ENCODE data around the gene LYRM4. TPM values are rescaled to one million over a fixed set of nuclear protein-coding genes. Genes with fewer than 3 reads are reported as not detected.

LYRM4 gene
- polyA plus RNA-seq, 2 of the 4 experiments (the other 2 are of a cell fraction) = 25.6 to 43.3 TPM

DNA sequence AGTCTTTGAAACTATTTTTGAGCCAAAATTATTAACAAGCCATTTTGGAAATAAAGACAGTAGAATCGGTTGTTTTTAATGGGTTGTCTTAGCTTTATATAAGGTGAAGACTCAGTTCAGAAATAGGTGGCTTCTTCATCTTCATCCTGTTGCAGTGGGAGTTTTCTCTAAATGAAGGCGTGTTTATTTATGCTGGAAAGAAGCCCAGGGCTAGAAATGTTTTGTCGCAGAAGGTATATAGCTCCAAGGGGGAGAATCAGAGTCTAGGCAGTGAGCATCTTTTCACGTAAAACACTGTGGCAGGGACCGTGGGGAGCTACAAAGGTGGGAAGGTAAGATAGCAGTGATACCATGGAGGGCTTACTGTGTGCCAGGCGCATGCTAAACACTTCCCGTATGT, 34.9 kb upstream of the LYRM4 start:
- H3K9me3 ChIP-seq = no peaks in the 10 kb centered on the region
- 86% methylated on average over 7 of the region's 7 CpGs for WGBS (ENCODE audit: missing lambda C conversion rate)
- ChIA-PET CTCF (interaction anchor here (1.5 kb wide), 1 partner anchor 152 kb away, joined by 5 read pairs; no protein-coding TSS in a partner anchor), POLR2A (no interaction called here)
- H3K27ac ChIP-seq = no peak overlapping the region
- FAIRE-seq (no peak), DNase-seq (ENCODE audit: low read depth in 1 of 2, low spot score in 1 of 2) (no peak), ATAC-seq (no peak)
- H3K4me3 ChIP-seq = no peak overlapping the region
- TF ChIP-seq, protein P1, sequence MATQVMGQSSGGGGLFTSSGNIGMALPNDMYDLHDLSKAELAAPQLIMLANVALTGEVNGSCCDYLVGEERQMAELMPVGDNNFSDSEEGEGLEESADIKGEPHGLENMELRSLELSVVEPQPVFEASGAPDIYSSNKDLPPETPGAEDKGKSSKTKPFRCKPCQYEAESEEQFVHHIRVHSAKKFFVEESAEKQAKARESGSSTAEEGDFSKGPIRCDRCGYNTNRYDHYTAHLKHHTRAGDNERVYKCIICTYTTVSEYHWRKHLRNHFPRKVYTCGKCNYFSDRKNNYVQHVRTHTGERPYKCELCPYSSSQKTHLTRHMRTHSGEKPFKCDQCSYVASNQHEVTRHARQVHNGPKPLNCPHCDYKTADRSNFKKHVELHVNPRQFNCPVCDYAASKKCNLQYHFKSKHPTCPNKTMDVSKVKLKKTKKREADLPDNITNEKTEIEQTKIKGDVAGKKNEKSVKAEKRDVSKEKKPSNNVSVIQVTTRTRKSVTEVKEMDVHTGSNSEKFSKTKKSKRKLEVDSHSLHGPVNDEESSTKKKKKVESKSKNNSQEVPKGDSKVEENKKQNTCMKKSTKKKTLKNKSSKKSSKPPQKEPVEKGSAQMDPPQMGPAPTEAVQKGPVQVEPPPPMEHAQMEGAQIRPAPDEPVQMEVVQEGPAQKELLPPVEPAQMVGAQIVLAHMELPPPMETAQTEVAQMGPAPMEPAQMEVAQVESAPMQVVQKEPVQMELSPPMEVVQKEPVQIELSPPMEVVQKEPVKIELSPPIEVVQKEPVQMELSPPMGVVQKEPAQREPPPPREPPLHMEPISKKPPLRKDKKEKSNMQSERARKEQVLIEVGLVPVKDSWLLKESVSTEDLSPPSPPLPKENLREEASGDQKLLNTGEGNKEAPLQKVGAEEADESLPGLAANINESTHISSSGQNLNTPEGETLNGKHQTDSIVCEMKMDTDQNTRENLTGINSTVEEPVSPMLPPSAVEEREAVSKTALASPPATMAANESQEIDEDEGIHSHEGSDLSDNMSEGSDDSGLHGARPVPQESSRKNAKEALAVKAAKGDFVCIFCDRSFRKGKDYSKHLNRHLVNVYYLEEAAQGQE (IDR thresholded peaks at IDR 0.05) = no peak
- H3K4me1 ChIP-seq = peaks cover 7% of the 10 kb centered on the region; the same call in 2 of the 3 replicates
- no peak overlapping the region for H3K4me2 ChIP-seq

DNA sequence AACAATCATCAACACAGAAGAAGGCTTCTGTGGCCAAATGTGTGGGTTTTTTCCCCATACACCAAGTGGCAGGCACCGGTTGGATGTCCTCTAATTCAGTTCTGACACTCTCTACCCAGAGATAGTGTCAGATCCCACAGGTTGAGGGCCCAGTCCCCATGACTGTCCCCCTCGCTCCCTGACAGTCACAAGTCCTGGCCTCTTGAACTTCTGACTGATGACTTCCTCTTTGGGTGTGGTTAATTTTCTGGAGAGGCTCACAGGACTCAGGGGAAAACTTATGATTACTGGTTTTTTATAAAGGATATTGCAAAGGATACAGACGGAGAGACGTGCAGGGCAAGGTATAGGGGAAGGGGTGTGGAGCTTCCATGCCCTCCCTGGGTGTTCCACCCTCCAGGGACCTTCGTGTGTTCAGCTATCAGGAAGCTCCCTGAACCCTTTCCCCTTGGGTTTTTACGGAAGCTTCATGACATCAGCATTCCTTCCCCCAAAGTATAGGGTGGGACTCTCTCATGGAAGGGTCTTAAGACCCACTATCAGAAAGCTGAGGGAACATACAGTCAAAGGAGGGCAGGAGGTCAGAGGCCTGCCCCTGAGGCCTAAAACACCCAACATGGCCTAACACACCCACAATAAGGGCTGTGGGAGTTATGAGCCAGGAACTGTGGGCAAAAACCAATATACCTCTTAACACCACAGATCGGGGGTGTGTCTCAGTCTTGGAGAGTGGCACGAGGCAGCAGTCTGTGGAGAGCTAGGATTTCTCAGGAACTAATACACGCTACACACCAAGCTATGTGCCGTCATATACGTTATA, 33.9 kb upstream of the LYRM4 start:
- no peak for ATAC-seq
- CTCF ChIA-PET = interaction anchor here (1.5 kb wide), 1 partner anchor 151 kb away, joined by 5 read pairs; no protein-coding TSS in a partner anchor
- DNase-seq (ENCODE audit: low read depth in 1 of 2, low spot score in 1 of 2) = no peak
- Histone ChIP-seq H3K4me1 (no peaks in the 10 kb centered on the region), H3K27ac (no peak overlapping the region), H3K4me2 (no peak overlapping the region), H3K4me3 (no peak overlapping the region), H3K9me3 (no peaks in the 10 kb centered on the region)
- TF ChIP-seq NFE2L2 (conservative IDR thresholded peaks at IDR 0.05; ENCODE audit: low read length) (no peak), ZFP36 (IDR thresholded peaks at IDR 0.05; ENCODE audit: borderline replicate concordance, partially characterized antibody) (no peak), RNF2 (IDR thresholded peaks at IDR 0.05; ENCODE audit: borderline replicate concordance, low read depth) (no peak), JUNB (IDR thresholded peaks at IDR 0.05) (no peak), ZNF302 (CRISPR knock-in tag; IDR thresholded peaks at IDR 0.05) (no peak), CHD4 (IDR thresholded peaks at IDR 0.05; ENCODE audit: borderline replicate concordance) (no peak), ZC3H11A (IDR thresholded peaks at IDR 0.05) (no peak), SMC3 (IDR thresholded peaks at IDR 0.05) (no peak), TP53 (CRISPR knock-in tag; IDR thresholded peaks at IDR 0.05) (no peak), RAD21 (conservative IDR thresholded peaks at IDR 0.05 in 1 of 2, IDR thresholded peaks at IDR 0.05 in 1 of 2) (no peak), FOSL2 (IDR thresholded peaks at IDR 0.05) (no peak), FOSL2 (CRISPR knock-in tag; IDR thresholded peaks at IDR 0.05) (no peak), EHMT2 (IDR thresholded peaks at IDR 0.05; ENCODE audit: low read depth) (no peak), HOXB5 (CRISPR knock-in tag; IDR thresholded peaks at IDR 0.05) (no peak), HOXA7 (CRISPR knock-in tag; IDR thresholded peaks at IDR 0.05) (no peak), RARB (CRISPR knock-in tag; IDR thresholded peaks at IDR 0.05) (no peak), MAZ (IDR thresholded peaks at IDR 0.05; ENCODE audit: borderline replicate concordance, low read depth, low read length) (no peak)
- TF ChIP-seq, protein P2, sequence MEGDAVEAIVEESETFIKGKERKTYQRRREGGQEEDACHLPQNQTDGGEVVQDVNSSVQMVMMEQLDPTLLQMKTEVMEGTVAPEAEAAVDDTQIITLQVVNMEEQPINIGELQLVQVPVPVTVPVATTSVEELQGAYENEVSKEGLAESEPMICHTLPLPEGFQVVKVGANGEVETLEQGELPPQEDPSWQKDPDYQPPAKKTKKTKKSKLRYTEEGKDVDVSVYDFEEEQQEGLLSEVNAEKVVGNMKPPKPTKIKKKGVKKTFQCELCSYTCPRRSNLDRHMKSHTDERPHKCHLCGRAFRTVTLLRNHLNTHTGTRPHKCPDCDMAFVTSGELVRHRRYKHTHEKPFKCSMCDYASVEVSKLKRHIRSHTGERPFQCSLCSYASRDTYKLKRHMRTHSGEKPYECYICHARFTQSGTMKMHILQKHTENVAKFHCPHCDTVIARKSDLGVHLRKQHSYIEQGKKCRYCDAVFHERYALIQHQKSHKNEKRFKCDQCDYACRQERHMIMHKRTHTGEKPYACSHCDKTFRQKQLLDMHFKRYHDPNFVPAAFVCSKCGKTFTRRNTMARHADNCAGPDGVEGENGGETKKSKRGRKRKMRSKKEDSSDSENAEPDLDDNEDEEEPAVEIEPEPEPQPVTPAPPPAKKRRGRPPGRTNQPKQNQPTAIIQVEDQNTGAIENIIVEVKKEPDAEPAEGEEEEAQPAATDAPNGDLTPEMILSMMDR (IDR thresholded peaks at IDR 0.05) = no peak
- TF ChIP-seq, protein P3, sequence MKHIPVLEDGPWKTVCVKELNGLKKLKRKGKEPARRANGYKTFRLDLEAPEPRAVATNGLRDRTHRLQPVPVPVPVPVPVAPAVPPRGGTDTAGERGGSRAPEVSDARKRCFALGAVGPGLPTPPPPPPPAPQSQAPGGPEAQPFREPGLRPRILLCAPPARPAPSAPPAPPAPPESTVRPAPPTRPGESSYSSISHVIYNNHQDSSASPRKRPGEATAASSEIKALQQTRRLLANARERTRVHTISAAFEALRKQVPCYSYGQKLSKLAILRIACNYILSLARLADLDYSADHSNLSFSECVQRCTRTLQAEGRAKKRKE (CRISPR knock-in tag; IDR thresholded peaks at IDR 0.05; ENCODE audit: low read depth) = no peak
- TF ChIP-seq, protein P4, sequence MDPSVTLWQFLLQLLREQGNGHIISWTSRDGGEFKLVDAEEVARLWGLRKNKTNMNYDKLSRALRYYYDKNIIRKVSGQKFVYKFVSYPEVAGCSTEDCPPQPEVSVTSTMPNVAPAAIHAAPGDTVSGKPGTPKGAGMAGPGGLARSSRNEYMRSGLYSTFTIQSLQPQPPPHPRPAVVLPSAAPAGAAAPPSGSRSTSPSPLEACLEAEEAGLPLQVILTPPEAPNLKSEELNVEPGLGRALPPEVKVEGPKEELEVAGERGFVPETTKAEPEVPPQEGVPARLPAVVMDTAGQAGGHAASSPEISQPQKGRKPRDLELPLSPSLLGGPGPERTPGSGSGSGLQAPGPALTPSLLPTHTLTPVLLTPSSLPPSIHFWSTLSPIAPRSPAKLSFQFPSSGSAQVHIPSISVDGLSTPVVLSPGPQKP (IDR thresholded peaks at IDR 0.05; ENCODE audit: low read depth, low read length) = no peak
- FAIRE-seq = no peak
- WGBS (ENCODE audit: missing lambda C conversion rate) = 89% methylated on average over 11 of the region's 11 CpGs
- POLR2A ChIA-PET = no interaction called here

Measured in A549 (cell line).